Measurements from ENCODE around the gene ERGIC1. TPM values are rescaled to one million over a fixed set of nuclear protein-coding genes. Genes with fewer than 3 reads are reported as not detected.
A peak's percentile ranks its signal among the peaks of the same experiment; 100 is the strongest.

Gene ERGIC1
- total RNA-seq, 1 donor from 2014 or later, result 79.4 TPM

GRCh38 chr5:172839669-172840431 is 5.8 kb downstream of the ERGIC1 start:
- peaks cover 58% of the 10 kb centered on the region for H3K4me1 ChIP-seq
- intact Hi-C loops (cut with micrococcal nuclease), result no loop called here

DNA sequence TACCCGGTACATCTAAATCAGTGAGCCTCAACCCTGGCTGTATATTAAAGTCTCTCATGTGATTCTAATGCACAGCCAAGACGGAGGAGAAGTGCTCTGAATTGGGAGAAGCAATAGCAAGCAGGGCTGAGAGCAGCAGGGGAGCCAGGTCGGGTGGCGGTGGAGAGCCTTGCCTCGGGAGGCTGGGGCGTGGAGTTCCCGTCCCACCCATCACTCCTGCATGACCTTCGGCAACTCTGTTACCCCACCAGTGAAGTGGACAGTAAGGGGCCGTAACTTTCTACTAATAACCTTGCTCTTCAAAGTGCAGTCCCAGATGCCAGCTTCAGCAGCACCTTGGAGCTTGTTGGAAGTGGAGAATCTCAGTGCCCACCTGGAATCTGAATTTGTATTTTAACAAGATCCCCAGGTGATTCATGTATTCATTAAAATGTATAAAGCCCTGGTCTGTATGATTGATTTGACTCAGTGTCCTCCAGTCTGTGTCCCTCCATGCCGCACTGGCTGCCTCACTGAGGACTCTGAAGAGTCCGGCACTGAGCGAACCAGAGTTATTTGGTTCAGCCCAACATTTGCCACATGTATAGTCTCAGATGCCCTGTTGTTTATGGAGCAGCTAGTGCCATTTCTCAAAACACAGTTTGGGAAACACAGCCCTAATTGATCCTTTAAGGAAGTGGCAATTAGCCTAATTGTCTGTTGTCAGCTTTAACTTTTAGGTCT is 6.5 kb downstream of the ERGIC1 start:
- intact Hi-C loops (cut with micrococcal nuclease), result no loop called here
- DNase-seq, result no peak
- peaks cover 58% of the 10 kb centered on the region for H3K4me1 ChIP-seq
- no peak for TF ChIP-seq CTCF (IDR thresholded peaks at IDR 0.05; ENCODE audit: borderline replicate concordance)
- no peaks in the 10 kb centered on the region for H3K27me3 ChIP-seq (ENCODE audit: low read depth)
- no peaks in the 10 kb centered on the region for H3K9me3 ChIP-seq (replicated peaks)
- H3K27ac ChIP-seq (replicated peaks), result peak overlapping the region; percentile 76
- H3K36me3 ChIP-seq, result peaks cover 3% of the 10 kb centered on the region
- H3K4me3 ChIP-seq, result peak overlapping the region; percentile 21

More at GRCh38 chr5:172839669-172840431, 5.8 kb downstream of the ERGIC1 start:
- Histone ChIP-seq H3K27ac (replicated peaks) (peak overlapping the region; percentile 76), H3K36me3 (peaks cover 3% of the 10 kb centered on the region), H3K27me3 (ENCODE audit: low read depth) (no peaks in the 10 kb centered on the region), H3K4me3 (peak overlapping the region; percentile 21), H3K9me3 (replicated peaks) (no peaks in the 10 kb centered on the region)
- TF ChIP-seq CTCF (IDR thresholded peaks at IDR 0.05; ENCODE audit: borderline replicate concordance), result no peak
- DNase-seq, result no peak

GRCh38 chr5:172841256-172841655 is 7.2 kb downstream of the ERGIC1 start:
- H3K27ac ChIP-seq (replicated peaks), result peak overlapping the region; percentile 76
- no peak overlapping the region for H3K4me3 ChIP-seq
- no peaks in the 10 kb centered on the region for H3K27me3 ChIP-seq (ENCODE audit: low read depth)
- H3K9me3 ChIP-seq (replicated peaks), result no peaks in the 10 kb centered on the region
- intact Hi-C loops (cut with micrococcal nuclease), result no loop called here
- no peak for TF ChIP-seq CTCF (IDR thresholded peaks at IDR 0.05; ENCODE audit: borderline replicate concordance)
- H3K36me3 ChIP-seq, result peaks cover 3% of the 10 kb centered on the region
- DNase-seq, result no peak
- H3K4me1 ChIP-seq, result peaks cover 57% of the 10 kb centered on the region

DNA sequence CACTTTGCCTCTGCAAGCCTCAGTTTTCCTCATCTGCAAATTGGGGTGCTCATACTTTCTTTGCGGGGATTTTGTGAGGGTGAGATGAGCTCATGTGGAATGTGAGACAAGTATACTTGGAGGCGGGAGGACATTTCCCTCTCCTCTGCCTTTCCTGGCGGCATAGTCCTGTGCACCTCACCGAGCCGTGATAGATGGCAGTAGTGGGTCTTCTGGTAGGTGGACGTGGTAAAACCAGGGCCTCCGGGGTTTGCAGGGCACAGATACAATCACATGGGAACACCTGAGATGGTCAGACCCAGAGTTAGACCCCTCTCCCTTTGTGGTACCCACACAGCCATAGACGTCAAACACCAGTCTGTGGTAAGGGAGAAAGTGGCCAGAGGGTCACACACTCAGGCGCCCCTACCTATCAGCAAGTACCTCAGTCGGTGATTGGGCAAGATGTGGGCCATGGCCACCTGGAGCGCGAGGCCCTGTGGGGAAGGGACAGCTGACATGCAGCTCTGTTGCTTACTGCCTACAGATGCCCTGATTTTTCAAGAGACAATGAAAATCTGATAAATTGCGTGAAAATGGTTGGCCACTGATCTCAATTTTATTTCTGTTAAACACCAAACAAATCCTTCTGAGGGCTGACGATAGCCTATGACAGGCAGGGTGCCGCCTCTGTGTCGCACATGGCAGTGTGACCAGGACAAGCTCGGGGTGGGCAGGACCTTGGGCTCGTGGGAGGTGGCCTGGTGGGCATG is 9.9 kb downstream of the ERGIC1 start:
- H3K4me1 ChIP-seq, result peaks cover 54% of the 10 kb centered on the region
- H3K36me3 ChIP-seq, result no peaks in the 10 kb centered on the region
- no peak for DNase-seq
- intact Hi-C loops (cut with micrococcal nuclease), result no loop called here
- H3K27me3 ChIP-seq (ENCODE audit: low read depth), result no peaks in the 10 kb centered on the region
- no peak overlapping the region for H3K27ac ChIP-seq (replicated peaks)
- no peaks in the 10 kb centered on the region for H3K9me3 ChIP-seq (replicated peaks)
- H3K4me3 ChIP-seq, result no peak overlapping the region
- no peak for TF ChIP-seq CTCF (IDR thresholded peaks at IDR 0.05; ENCODE audit: borderline replicate concordance)

DNA sequence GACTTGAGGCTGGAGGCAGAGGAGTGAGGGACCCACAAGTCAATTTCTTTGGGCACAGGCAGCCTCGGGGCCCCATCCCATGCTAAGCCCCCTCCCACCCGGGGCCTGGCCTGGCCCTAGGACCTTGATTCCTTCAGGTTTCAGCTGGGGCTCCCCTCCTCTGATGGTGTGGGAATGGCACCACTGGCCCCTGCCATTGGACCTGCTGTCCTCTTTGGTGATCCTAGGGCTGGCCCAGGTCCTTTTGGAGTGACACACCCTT is 10.5 kb downstream of the ERGIC1 start:
- DNase-seq, result no peak
- Histone ChIP-seq H3K9me3 (replicated peaks) (no peaks in the 10 kb centered on the region), H3K4me1 (peaks cover 57% of the 10 kb centered on the region), H3K27me3 (ENCODE audit: low read depth) (no peaks in the 10 kb centered on the region), H3K36me3 (no peaks in the 10 kb centered on the region), H3K27ac (replicated peaks) (no peak overlapping the region), H3K4me3 (no peak overlapping the region)
- no peak for TF ChIP-seq CTCF (IDR thresholded peaks at IDR 0.05; ENCODE audit: borderline replicate concordance)
- intact Hi-C loops (cut with micrococcal nuclease), result no loop called here

Data from left ventricle myocardium inferior (tissue), 1 donor.